ENCODE results near the gene ANKRD28. TPM values are rescaled to one million over a fixed set of nuclear protein-coding genes. Genes with fewer than 3 reads are reported as not detected.
A peak's percentile ranks its signal among the peaks of the same experiment; 100 is the strongest.

ANKRD28 gene
- total and polyA plus RNA-seq, 2 of the 4 experiments (the other 2 are of a cell fraction): 52.6 to 211 TPM

DNA sequence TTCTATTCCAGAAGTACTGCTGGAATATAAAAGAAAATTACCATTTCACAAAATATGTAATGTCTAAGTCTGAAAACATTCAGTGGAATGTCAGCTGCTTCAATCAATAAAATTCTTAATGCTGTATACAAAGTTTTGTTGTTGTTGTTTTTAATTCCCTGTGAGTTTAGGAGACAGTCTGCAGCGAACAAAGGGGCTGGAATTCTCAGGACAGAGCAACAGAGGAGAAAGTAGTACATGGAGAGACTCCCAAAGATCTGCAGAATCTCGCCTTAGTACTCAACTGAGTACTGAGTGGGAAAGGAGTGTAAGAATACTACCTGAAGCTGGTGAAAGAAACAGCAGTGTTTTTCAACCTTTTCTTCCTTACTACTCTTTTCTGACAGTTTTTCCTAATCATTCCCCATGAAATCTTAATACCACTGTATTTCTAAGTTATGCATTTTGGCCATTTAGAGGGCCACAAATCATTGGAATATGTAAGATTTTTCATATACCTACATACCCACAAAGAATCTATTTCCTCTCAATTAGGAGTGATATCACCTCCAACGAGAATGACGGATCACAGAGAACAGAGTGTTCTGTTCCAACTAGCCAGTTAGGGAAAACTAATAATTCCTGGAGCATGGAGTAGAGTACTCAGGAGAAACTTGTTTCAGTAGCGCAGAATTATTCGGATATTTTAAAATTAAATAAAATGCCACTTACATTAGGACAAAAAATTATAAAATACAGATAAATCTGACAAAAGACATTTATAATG, 16.0 kb downstream of the ANKRD28 start:
- 0 out of 4 replicates have a peak overlapping the region, but pooled peaks of 1 of the 2 experiments have one; percentile 8 for H4K8ac ChIP-seq (ENCODE audit: low read depth in 2 of 2, low read length in 2 of 2)
- H3K14ac ChIP-seq (replicated peaks; ENCODE audit: low read depth, low read length): 0 out of 2 replicates have a peak overlapping the region, but pooled peaks have one; percentile 22
- no peak overlapping the region for H2AK5ac ChIP-seq (ENCODE audit: low read depth, low read length)
- ATAC-seq (ENCODE audit: low read depth) (no peak; the same call in 1 of the 2 replicates), DNase-seq (no peak)
- no peak overlapping the region for H2AFZ ChIP-seq (replicated peaks; ENCODE audit: low read length, poor library complexity)
- H2BK5ac ChIP-seq (ENCODE audit: low read depth, low read length, poor library complexity, severe bottlenecking): peak overlapping the region; percentile 67
- H3K27me3 ChIP-seq (ENCODE audit: control insufficient read depth, insufficient read depth, low read length): no peaks in the 10 kb centered on the region
- peaks cover 4% of the 10 kb centered on the region; the same call in 1 of the 2 replicates for H4K20me1 ChIP-seq (ENCODE audit: insufficient read depth, low read length)
- intact Hi-C loops (cut with micrococcal nuclease) (no loop called here), in situ Hi-C loops (cut with MboI; ENCODE audit: low sequenced_read_pairs) (no loop called here), dilution Hi-C loops (cut with HindIII; ENCODE audit: low sequenced_read_pairs, unreplicated experiment) (no loop called here)
- no peak overlapping the region for H2BK20ac ChIP-seq (ENCODE audit: low read depth, low read length)
- peaks cover 12 to 26% of the 10 kb centered on the region in 2 experiments for H3K79me1 ChIP-seq (ENCODE audit: low read depth in 1 of 2, low read length in 2 of 2)
- ChIA-PET CTCF (no interaction called here), POLR2A (ENCODE audit: unreplicated experiment) (no interaction called here)
- WGBS, 2 experiments (ENCODE audit: extremely low coverage in 2 of 2, insufficient read length in 1 of 2): no CpG with 5 or more reads among the region's 6 CpGs
- peaks cover 10% of the 10 kb centered on the region for H3K36me3 ChIP-seq (ENCODE audit: control insufficient read depth, insufficient read depth, low read length)
- peak overlapping the region; percentile 34; the same call in 1 of the 2 replicates for H3K18ac ChIP-seq (ENCODE audit: low read depth, low read length)
- H3K4me1 ChIP-seq (ENCODE audit: control insufficient read depth, insufficient read depth, low read length): peaks cover 9% of the 10 kb centered on the region
- H2BK120ac ChIP-seq (ENCODE audit: low read depth, low read length): no peak overlapping the region
- peak overlapping the region; percentile 70; the same call in 1 of the 2 replicates for H3K4me2 ChIP-seq (ENCODE audit: low read depth, low read length)
- H3K9me3 ChIP-seq (ENCODE audit: control insufficient read depth, insufficient read depth, low read length): no peaks in the 10 kb centered on the region
- no peak overlapping the region; the same call in 1 of the 2 replicates for H4K91ac ChIP-seq (ENCODE audit: insufficient read depth, low read depth, low read length)
- peak overlapping the region; percentile 31; the same call in 1 of the 2 replicates for H3K23ac ChIP-seq (ENCODE audit: low read depth, low read length)
- no TSS peak for BruUV-seq (replicated peaks)
- H3K9ac ChIP-seq (ENCODE audit: low read depth, low read length): peak overlapping the region; percentile 71
- TF ChIP-seq, protein P1, sequence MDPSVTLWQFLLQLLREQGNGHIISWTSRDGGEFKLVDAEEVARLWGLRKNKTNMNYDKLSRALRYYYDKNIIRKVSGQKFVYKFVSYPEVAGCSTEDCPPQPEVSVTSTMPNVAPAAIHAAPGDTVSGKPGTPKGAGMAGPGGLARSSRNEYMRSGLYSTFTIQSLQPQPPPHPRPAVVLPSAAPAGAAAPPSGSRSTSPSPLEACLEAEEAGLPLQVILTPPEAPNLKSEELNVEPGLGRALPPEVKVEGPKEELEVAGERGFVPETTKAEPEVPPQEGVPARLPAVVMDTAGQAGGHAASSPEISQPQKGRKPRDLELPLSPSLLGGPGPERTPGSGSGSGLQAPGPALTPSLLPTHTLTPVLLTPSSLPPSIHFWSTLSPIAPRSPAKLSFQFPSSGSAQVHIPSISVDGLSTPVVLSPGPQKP (IDR thresholded peaks at IDR 0.05; ENCODE audit: borderline replicate concordance, low read depth, low read length): no peak
- no peak for TF ChIP-seq MAZ (IDR thresholded peaks at IDR 0.05; ENCODE audit: borderline replicate concordance, low read depth, low read length)
- no peaks in the 10 kb centered on the region for H3K9me1 ChIP-seq (ENCODE audit: insufficient read depth, low read length)
- H4K5ac ChIP-seq (ENCODE audit: low read depth, low read length): peak overlapping the region; percentile 15
- no peak overlapping the region for H3K4me3 ChIP-seq (ENCODE audit: insufficient read depth, low read depth, low read length)
- peak overlapping the region; percentile 65; the same call in 1 of the 2 replicates for H3K27ac ChIP-seq (ENCODE audit: insufficient read depth, low read length)
- no peak overlapping the region for H3K4ac ChIP-seq (ENCODE audit: low read depth, low read length)
- no peak overlapping the region for H3K56ac ChIP-seq (ENCODE audit: extremely low read depth, insufficient read depth, low read length)
- H2BK15ac ChIP-seq (ENCODE audit: low read depth, low read length): 0 out of 3 replicates have a peak overlapping the region, but pooled peaks have one; percentile 37
- H2AK9ac ChIP-seq (replicated peaks; ENCODE audit: low read depth, low read length, poor library complexity): no peak overlapping the region

Data from IMR-90 (cell line).